Ramos (cell line): ENCODE results near the gene STARD13.

Source experiments
- in situ Hi-C: fragments of 300-500 bp; cut with MboI; formaldehyde crosslinking; loops from one replicate; pipeline ENCODE4 v1.14.3; 2022; ENCODE audit warnings: low sequenced_read_pairs; ENCODE audit not compliant: unreplicated experiment

STARD13 gene

DNA sequence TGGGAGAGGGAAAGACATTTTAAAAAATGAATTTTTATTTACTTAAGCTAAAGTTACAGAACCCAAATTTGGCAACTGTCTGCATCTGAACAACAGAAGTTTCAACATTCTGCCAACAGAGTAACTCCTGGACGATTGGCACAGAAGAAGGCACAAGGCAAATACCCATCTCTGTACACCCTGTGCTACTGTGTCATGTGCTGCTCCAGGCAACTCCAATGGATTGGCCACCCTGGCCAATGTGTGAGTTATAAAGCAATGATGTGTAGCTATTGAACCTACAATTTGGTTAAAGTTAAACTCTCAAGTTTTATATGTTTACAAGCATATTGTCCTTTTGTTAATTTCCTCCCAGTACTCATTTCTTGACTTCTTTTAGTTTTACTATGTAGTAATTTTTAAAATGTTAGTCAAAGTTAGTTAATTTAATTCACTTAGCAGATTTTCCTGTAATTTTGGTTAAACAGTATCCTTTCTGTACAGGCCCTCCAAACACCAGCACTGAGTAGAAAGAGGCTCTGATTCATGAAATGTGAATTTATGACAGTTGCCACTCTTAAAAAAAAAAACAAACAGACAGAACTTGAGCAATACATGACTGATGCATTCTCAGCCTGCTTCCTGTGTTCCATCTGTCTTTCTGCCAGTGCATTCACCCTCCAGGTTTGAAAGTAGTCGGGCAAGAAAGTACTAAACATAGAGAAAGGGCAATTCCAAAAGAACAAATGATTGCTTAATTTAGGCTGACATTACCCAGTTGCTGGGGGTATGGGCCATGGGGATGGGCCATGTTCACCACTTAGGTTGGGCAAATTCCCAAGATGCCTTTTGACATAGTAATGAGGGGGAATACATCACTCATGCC, 5.9 kb downstream of the STARD13 start:
- in situ Hi-C loops = no loop called here

DNA sequence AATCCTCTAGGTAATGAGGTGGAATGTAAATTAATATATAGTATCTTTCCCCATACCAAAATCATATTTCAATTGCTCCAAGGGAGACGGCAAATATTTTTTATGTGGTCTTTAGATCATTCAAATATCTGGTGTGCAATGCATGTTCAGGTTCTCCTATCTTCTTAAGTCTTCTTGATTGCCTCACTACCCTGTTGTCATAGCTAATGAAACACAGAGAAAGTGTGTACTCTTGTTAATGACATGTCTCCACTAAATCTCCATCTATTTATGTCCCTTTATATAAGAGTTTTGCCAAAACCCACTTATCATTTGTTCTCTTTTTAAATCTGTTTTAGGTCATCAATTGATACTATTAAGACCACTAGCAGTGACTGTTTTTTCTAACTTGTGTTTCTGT, 6.6 kb downstream of the STARD13 start:
- in situ Hi-C loops = no loop called here

DNA sequence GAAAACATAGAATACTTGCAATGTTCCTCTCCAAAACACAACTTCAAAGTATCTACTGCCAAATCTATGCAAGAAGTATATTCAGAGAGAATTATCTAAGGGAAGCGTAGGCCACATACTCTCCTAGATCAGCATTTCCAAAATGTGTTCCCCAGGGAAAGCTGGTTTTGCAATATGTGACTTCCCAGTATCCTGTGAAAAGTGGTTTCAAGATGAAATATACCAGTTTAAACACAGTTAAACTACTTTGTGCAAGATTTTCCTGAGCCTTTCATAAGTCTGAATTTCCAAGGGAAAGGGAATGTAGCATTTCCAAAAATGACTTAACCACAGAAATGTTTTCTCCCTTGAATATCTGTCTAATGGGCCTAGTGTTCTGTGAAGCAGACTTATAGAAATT, 7.6 kb downstream of the STARD13 start:
- in situ Hi-C loops = no loop called here

DNA sequence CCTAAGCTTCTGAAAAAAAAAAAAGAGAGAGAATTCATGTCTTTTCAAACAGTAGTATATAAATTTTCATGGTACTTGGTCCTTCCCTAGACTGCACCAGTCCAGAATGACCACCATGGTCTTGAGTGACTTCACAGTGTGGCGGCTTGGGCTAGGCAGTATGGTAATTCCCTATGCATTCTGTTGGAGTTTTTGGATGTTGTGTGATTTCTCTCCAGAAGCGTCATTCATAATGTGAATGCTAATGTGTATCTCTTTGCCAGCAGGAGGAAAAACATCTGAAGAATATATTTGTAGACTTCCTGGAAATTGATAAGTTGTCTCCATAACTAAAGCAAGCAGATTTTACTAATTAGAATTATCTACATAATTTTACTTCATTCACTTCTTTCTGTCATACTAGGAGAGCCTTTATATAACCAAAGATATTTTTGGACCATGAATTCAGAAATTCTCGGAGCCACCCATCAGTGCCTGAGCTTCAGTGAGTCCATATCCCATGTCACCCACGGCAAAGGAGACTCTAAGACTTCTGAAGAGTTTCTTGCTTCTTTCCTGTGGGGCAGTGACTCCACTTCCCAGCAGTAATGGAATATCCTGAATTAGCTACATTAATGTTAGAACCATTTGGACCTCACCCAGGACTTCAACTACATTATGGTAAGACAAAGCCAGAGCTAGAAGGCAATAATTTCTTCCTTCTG, 8.4 kb downstream of the STARD13 start:
- in situ Hi-C loops = no loop called here

DNA sequence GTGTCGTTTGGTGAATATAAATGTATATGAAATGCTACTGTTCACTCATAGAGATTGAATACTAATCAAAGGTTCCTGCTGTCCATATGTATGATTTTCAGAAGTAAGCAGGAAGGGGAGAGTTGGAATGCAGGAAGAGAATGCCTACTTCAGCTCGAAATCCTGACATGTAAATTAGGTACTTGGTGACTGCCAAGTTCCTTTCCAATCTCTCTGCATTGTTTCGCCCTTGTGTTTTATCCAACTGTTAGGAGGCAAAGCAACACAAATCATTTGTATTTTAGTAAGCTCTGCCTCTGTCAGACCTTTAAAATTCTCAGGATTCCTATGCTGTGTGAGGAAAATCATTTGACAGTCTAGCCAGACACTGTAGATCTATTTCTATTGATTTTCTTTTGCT, 9.0 kb downstream of the STARD13 start:
- in situ Hi-C loops = no loop called here

DNA sequence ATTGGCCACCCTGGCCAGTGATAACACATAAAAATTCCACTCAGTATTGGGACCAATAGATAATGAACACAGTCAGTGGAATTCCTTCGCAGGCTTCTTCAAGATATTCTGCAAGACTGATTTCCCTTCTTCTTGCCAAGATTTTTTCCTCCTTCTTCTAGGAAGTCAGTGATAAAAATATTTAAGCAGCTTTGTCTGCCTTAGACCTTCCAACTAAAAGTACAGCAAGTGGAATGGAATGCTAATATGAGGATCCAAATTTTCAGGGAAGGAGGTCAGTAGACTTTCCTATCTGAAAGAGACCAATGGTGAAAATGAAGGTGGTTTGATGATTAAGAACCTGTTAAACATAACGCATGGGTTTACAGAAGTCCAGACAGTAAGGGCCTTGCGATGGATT, 9.6 kb downstream of the STARD13 start:
- in situ Hi-C loops = no loop called here

DNA sequence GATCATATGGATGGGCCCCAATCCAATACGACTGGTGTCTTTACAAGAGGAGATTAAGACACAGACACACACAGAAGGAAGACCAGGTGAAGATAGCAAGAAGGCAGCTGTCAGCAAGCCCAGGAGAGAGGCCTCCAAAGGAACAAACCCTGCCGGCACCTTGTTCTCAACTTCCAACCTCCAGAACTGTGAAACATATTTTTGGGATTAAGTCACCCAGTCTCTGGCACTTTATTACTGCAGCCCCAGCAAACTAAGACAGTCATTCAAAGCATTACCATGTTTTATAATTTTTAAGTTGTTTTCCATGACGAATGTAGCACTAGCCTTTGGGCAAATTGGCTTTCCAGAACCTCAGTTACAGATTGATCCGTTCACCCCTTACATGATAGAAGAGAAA, 11.3 kb downstream of the STARD13 start:
- in situ Hi-C loops = no loop called here

DNA sequence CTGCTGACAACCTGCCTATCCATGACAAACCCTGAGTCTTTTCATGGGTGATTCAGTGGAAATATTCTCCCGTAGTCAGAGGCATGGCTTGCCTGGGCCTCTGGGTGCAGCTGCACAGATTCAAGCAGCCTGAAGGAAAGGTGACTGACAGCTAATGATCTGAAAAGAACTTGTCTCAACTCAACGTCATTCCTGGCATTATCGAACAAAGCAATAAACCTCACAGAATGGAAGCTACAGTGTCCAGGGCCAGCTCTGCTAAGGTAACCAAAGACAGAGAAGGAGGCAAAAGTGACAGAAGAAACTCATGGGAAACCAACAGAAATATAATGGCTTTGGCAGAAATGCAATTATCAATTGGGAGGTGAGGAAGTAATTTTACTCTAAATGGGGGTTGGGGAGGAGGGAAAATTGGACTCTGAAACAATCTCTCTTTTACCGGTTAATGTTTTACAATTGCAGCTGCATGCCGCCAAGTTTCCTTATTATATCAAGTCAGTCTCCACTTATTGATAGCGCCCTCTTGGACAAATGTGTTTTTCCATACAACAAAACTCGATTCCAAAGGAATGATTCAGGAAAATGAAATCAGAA, 12.9 kb downstream of the STARD13 start:
- in situ Hi-C loops = no loop called here

DNA sequence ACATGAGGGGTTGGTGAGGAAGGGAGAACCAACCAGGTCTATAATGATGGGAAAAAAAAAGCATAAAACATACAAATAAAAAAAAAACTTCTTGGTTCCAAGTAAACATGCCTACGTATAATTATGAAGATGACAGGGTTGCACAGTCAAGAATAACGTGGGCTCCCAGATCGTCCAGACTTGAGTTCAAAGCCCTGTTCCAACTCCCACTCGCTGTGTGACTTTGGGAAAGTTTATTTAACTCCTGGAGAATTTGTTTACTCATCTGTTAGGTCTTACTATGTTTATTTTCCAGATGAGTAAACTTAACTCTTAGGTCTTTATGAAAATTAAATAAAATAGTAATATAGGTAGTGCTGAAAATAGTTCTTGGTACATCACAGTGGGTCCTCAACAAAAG, 13.8 kb downstream of the STARD13 start:
- in situ Hi-C loops = no loop called here

DNA sequence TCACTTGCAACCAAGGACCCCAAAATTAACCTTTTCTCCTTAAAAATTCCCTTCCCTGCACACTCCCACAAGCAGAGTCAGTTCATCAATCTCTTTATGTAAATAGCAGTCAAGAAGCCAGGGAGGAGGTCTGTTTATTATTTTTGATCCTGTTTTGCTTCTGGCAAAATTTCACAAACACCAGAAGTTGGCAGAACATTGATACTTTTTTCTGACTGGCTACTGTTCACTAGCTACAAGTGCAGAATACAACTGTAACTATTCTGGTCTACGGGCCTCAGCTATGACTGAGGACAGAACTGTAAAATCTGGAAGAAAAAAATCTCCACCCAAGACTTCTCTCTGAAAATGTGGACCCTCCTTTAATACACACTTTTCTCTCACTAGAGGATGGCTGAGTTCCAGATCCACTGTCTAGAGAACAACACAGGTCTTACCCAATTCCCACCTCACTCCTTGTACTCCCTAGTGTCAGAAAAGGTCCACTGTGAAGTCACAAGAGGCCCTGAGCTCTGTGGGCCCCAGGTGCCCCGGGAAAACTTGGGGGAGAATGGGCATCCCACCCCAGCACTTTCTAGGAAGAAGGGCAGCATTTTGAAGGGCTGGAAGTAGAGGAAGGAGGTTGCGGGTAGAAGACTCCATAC, 14.5 kb downstream of the STARD13 start:
- in situ Hi-C loops = no loop called here

DNA sequence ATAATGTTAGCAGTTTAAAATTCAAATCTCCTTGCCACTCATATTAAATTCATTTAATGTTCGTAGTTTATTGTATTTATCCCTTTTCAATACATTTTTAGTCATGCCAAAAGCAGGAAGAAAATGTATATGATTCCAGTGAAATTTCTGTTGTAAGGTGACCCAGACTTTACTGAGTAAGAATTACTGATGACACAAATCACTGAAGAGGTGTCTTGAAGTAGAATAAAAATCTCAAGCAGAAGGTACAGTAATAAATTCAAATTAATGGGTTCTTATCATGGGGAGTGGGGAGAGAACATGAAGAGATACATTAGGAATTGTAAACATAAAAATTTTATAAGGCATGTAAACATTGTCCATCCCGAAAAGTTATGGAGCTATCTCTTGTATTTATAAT, 19.9 kb downstream of the STARD13 start:
- in situ Hi-C loops = no loop called here

DNA sequence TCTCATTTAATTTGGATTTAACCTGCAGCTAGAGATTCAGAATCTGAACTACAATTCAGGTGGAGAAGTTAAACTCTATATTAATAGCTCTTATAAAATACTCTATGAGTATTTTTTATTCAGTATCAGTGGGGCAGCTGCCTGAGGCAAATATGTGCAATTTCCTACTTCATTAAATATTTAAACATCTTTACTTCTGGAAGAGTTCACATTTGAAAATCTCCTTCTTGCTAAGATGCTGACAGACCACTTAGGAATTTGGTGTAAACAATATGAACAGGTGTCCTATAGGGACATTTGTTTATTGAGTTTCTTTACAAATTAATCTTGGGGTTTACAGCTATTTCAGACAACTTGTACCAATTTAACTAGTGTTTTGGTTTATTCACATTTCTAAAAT, 20.4 kb downstream of the STARD13 start:
- in situ Hi-C loops = no loop called here

DNA sequence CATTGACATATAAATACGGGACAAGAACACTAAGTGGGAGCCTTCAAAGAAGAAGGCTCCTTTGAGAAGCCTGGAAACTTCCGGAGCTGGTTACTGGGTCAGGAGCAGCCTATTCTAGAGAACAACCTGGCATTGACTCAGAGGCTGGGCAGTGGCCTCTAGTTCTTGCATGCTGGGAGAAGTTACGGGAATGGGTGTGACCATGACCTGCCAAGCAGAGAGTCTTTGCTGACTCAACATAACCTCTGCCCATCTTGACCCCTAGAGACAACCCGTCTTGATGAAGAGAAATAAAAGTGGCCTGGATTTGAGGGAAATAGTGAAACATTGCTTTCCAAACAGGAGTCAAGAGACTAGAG, 21.0 kb downstream of the STARD13 start:
- in situ Hi-C loops = no loop called here

DNA sequence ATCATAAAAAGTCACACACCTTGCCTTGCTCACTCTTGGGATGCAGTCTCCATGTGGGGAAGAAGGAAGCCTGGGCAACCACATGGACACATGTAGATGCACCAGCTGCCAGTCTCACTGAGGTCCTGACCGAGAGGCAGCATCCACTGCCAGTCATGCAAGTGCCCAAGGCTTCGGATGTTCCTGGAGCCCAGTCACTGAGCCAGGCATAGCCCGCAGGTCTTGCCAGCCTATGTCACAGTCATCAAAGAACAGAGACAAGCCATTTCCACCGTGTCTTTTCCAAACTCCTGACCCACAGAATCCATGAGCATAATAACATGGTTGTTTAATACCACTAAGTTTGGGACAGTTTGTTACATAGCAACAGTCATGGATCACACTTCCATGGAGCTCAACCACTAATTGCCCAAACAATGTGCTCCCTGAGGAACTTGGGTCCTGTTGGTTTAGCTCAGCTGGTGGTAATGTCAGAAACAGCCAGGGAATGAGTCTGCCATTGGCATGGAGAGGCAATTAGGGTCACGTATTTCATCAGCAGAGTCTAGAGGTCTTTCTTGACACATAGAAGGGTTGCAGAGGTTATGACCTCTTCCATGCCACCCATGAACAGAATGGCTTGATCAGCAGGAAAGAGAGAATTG, 21.5 kb downstream of the STARD13 start:
- in situ Hi-C loops = no loop called here

DNA sequence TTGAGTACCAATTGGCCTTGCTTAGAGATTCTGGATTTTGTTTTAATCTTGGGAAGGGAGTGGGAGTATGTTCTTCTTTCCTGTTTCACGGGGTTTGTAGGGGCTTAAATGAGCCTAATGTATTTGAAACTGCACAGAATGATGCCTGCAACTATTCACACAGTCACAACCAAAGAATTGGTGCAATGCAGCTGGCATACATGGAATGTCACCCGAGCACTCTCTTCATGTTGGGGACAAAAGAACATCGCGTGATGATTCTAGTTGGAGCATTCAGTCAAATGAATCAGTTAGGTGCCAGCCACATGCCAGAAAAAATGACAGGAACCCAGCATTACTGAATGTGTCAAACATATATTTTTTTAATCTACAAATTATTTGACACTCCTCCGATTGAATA, 22.1 kb downstream of the STARD13 start:
- in situ Hi-C loops = no loop called here

DNA sequence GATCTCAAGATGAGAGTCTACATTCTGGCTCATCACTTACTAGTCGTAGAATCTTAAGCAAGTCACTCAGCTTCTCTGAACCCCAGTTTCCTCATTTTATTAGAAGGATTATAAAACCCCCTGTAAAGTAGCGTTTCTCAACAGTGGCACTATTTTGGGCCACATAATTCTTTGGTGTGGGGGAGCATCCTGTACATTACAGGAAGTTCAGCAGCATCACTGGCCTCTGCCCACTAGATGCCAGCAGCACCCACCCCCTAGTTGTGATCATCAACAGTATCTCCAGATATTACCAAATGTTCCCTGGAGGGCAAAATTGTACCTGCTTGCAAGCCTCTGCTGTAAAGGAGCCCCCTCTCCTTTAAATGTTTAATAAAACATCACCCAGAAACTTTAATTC, 22.6 kb downstream of the STARD13 start:
- in situ Hi-C loops = no loop called here

DNA sequence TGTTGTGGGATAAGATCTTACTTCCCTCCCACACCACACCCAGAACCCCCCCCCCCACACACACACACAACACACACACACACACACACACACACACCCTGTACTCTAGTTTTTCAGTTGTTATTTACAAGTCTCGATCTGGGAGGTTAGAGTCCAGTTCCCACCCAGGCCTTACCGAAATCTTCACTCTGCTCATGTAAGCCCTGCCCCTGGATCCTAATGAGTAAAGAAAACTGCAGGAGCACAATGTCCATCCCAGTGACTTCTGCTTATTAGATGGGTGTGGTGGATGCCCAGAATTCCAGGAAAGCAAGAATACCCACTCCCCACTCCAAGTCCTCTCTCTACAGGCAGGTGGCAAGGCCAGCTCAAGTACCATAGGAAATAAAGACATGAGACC, 23.0 kb downstream of the STARD13 start:
- in situ Hi-C loops = no loop called here

DNA sequence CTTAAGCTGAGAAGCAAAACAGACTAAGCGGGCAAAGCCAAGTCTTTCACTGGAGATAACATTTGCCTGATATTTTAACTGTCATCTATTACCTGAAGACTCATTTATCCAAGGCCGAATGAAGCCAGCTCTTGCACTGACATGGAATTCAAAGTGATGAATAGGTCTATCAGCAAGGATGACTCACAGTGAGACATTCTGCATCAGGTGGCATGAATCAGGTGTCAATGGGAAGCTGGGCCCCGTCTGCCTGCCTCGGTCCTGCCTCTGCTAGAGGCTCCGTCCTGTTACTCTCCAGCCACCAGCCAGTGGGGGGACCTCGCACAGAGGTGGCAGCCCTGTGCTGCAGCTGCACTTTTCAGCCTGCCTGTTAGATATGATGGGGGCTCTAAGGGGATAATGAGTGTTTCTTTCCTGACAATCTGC, 23.5 kb downstream of the STARD13 start:
- in situ Hi-C loops = no loop called here

DNA sequence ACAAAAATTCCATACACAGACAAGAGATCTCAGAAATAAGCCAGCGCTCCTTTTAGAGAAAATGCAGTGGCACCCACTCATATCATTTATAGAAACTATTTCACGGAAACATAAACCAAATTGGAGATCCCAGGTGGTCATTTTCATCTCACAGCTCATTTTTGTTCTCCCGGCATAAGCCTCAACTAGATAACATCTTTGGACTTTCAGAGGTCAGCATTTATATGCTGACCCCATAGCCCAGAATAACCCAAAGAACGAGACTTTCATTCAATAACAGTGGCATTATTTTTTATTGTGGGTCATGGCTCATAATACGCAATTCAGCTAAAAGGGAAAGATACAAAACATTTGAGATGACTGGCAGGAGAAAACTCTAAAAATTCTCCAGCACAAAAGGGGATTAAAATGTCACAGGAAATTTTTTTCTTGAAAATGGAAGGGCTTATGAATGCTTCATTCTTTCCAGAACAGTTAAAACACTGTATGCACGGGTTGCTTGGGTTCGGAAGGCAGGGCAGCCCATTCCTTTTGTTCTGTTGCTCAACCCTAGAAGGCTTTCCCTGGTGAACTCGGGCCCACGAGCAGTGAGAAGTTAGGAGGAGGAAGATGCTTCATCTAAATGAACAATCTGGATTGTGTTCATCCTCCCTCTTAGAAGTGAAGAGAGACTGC, 24.0 kb downstream of the STARD13 start:
- in situ Hi-C loops = no loop called here
